ENCODE data around the gene FAM83C.

GRCh38 chr20:35298264-35298663 is 6.0 kb upstream of the FAM83C start:
- TF ChIP-seq CTCF (conservative IDR thresholded peaks at IDR 0.05): no peak
- TF ChIP-seq ZFX (IDR thresholded peaks at IDR 0.05): no peak
